Jurkat, Clone E6-1 (cell line): Measurements from ENCODE around the gene FMO4.
"Not testable (repeated sequence)": the region's sequence is repeated elsewhere in the genome, so short reads cannot be mapped to it uniquely, and the experiment has no call there.

ENCODE experiments used
- DNase-seq: peaks from one replicate; pipeline ENCODE4 v3.0.0-alpha.2; 2011; ENCODE audit warnings: low read depth, low spot score
- H3K4me3 ChIP-seq: 2 replicates; pipeline ENCODE4 v1.5.1; 2011; ENCODE audit warnings: mild to moderate bottlenecking, low read length, control low read depth, moderate library complexity

Gene FMO4

GRCh38 chr1:171373357-171374122 lies 59.6 kb downstream of the FMO4 start:
- H3K4me3 ChIP-seq, DNase-seq: not testable (repeated sequence)

GRCh38 chr1:171379846-171380245 lies 65.9 kb downstream of the FMO4 start:
- H3K4me3 ChIP-seq = no peak overlapping the region
- no peak for DNase-seq

- no peak overlapping the region for H3K4me3 ChIP-seq
- no peak for DNase-seq
Observed at GRCh38 chr1:171381866-171382210, 67.9 kb downstream of the FMO4 start.

GRCh38 chr1:171384496-171384895 lies 70.5 kb downstream of the FMO4 start:
- no peak overlapping the region for H3K4me3 ChIP-seq
- no peak for DNase-seq

- no peak for DNase-seq
- no peak overlapping the region for H3K4me3 ChIP-seq
Observed at GRCh38 chr1:171389171-171389570, 75.2 kb downstream of the FMO4 start.

GRCh38 chr1:171390740-171391139 lies 76.8 kb downstream of the FMO4 start:
- not testable (repeated sequence) for DNase-seq, H3K4me3 ChIP-seq
